ENCODE data around the gene RAN.
"Not testable (repeated sequence)": the region's sequence is repeated elsewhere in the genome, so short reads cannot be mapped to it uniquely, and the experiment has no call there.

RAN gene

DNA sequence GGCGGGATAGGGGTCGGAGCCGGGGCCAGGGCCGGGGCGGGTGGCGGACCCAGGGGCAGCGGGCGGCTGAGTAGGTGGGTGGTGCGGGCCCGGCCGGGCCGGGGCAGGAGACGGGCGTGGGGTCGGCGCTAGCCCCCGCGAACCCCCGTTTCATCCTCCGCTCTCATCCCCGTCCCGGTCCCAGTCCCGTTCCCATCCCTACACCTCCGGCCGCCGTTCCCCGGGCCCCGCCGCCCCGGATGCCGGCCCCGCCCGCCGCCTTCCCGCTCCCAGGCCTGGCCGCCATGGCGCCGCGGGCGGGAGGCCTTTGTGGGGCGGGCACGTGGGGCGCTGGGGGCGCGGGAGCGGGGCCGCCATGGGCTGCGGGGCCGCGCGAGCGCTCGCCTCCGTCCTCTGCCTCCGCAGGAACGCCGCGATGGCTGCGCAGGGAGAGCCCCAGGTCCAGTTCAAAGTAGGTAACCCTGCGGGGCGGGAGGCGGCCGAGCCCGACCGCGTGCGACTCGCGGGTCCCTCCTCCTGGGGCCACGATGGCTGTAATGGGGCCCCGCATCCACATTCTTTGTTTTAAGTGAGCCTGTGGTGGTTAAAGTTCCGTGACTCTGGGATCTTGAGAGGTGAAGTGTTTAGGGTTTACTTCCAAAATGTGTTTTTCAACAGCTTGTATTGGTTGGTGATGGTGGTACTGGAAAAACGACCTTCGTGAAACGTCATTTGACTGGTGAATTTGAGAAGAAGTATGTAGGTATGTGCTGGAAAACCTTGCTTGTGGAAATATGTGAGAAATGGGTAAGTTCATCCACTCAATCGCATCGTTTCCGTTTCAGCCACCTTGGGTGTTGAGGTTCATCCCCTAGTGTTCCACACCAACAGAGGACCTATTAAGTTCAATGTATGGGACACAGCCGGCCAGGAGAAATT, 572 bp downstream of the RAN start:
- Histone ChIP-seq H3K9me3 (ENCODE audit: control insufficient read depth, insufficient read depth, low read length) (no peaks in the 10 kb centered on the region), H3K4me3 (ENCODE audit: low read depth, low read length) (peak overlapping the region; percentile 75), H3K9ac (ENCODE audit: low read depth, low read length) (peak overlapping the region; percentile 96), H3K27me3 (ENCODE audit: control insufficient read depth, insufficient read depth, low read length) (no peaks in the 10 kb centered on the region), H3K36me3 (ENCODE audit: control insufficient read depth, insufficient read depth, low read length) (peaks cover 50% of the 10 kb centered on the region), H3K4me1 (ENCODE audit: control insufficient read depth, insufficient read depth, low read length) (peaks cover 26% of the 10 kb centered on the region), H3K27ac (ENCODE audit: low read depth, low read length) (peak overlapping the region; percentile 81)

DNA sequence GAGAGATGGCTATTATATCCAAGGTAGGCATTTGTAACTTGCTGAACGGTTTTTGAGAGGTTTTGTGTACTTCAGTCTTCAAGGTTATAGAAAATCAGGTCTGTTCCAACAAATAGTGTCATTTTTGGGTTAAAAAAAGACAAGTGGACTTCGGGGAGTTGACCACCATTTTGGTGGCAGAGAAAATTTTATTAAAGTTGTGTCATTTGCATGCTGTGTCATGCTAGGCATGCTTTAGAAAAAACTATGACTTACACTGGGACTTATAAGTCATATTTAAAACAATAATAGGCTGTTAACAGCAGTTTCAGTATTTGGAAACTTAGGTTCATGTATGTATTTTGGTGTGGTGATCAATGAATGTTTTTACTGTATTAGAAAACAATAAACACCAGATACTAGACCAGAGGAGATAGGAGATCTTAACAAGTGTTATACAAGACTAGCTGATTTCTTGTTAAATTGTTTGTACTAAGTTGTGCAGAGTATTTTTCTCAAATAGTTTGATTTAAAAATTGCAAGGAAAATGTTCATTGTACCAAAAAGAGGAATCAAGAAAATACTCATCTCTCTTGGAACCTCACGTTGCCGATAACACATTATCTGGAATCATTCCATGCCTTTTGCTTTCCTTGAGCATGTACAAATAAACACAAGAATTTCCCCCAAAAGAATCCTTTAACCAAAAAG, 1.4 kb downstream of the RAN start:
- no peaks in the 10 kb centered on the region for H3K27me3 ChIP-seq (ENCODE audit: control insufficient read depth, insufficient read depth, low read length)
- H3K4me1 ChIP-seq (ENCODE audit: control insufficient read depth, insufficient read depth, low read length) = peaks cover 26% of the 10 kb centered on the region
- H3K9ac ChIP-seq (ENCODE audit: low read depth, low read length) = peak overlapping the region; percentile 96
- peak overlapping the region; percentile 75 for H3K4me3 ChIP-seq (ENCODE audit: low read depth, low read length)
- peaks cover 54% of the 10 kb centered on the region for H3K36me3 ChIP-seq (ENCODE audit: control insufficient read depth, insufficient read depth, low read length)
- no peaks in the 10 kb centered on the region for H3K9me3 ChIP-seq (ENCODE audit: control insufficient read depth, insufficient read depth, low read length)
- peak overlapping the region; percentile 81 for H3K27ac ChIP-seq (ENCODE audit: low read depth, low read length)

- Histone ChIP-seq H3K27me3 (ENCODE audit: control insufficient read depth, insufficient read depth, low read length) (no peaks in the 10 kb centered on the region), H3K4me1 (ENCODE audit: control insufficient read depth, insufficient read depth, low read length) (peaks cover 26% of the 10 kb centered on the region), H3K9ac (ENCODE audit: low read depth, low read length) (no peak overlapping the region), H3K27ac (ENCODE audit: low read depth, low read length) (peak overlapping the region; percentile 81), H3K36me3 (ENCODE audit: control insufficient read depth, insufficient read depth, low read length) (peaks cover 54% of the 10 kb centered on the region), H3K9me3 (ENCODE audit: control insufficient read depth, insufficient read depth, low read length) (no peaks in the 10 kb centered on the region), H3K4me3 (ENCODE audit: low read depth, low read length) (peak overlapping the region; percentile 75)
These were observed 2.0 kb downstream of the RAN start for GRCh38 chr12:130873825-130874224.

DNA sequence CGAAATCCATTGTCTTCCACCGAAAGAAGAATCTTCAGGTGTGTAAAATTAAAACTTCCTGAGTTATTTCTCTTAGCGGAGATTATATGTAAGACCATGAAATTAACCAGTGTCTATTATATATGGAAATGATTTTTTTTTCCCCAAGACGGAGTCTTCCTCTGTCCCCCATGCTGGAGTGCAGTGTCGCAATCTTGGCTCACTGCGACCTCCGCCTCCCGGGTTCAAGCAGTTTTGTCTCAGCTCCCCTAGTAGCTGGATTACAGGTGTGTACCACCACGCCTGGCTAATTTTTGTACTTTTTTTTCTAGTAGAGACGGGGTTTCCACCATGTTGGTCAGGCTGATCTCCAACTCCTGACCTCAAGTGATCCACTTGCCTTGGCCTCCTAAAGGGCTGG, 2.8 kb downstream of the RAN start:
- H3K27me3 ChIP-seq (ENCODE audit: control insufficient read depth, insufficient read depth, low read length) = no peaks in the 10 kb centered on the region
- no peaks in the 10 kb centered on the region for H3K9me3 ChIP-seq (ENCODE audit: control insufficient read depth, insufficient read depth, low read length)
- H3K27ac ChIP-seq (ENCODE audit: low read depth, low read length) = no peak overlapping the region
- no peak overlapping the region for H3K4me3 ChIP-seq (ENCODE audit: low read depth, low read length)
- no peak overlapping the region for H3K9ac ChIP-seq (ENCODE audit: low read depth, low read length)
- H3K4me1 ChIP-seq (ENCODE audit: control insufficient read depth, insufficient read depth, low read length) = peaks cover 26% of the 10 kb centered on the region
- H3K36me3 ChIP-seq (ENCODE audit: control insufficient read depth, insufficient read depth, low read length) = peaks cover 54% of the 10 kb centered on the region

DNA sequence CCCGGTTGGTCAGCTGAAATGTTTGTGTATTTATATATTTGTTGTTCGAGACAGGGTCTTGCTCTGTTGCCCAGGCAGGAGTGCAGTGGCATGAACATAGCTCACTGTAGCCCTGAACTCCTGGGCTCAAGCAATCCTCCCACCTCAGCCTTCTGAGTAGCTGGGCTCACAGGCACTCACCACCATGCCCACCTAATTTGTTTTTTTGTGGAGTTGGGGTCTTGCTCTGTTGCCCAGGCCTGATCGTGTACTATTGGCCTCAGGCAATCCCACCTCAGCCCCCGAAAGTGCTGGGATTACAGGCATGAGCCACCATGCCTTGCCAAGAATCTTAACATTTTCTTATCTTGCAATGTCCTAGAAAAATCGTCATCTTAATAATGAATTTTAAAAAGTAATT, 3.3 kb downstream of the RAN start:
- Histone ChIP-seq H3K4me3 (ENCODE audit: low read depth, low read length) (no peak overlapping the region), H3K36me3 (ENCODE audit: control insufficient read depth, insufficient read depth, low read length) (peaks cover 54% of the 10 kb centered on the region), H3K9ac (ENCODE audit: low read depth, low read length) (no peak overlapping the region), H3K9me3 (ENCODE audit: control insufficient read depth, insufficient read depth, low read length) (no peaks in the 10 kb centered on the region), H3K27me3 (ENCODE audit: control insufficient read depth, insufficient read depth, low read length) (no peaks in the 10 kb centered on the region), H3K27ac (ENCODE audit: low read depth, low read length) (no peak overlapping the region), H3K4me1 (ENCODE audit: control insufficient read depth, insufficient read depth, low read length) (peaks cover 25% of the 10 kb centered on the region)

DNA sequence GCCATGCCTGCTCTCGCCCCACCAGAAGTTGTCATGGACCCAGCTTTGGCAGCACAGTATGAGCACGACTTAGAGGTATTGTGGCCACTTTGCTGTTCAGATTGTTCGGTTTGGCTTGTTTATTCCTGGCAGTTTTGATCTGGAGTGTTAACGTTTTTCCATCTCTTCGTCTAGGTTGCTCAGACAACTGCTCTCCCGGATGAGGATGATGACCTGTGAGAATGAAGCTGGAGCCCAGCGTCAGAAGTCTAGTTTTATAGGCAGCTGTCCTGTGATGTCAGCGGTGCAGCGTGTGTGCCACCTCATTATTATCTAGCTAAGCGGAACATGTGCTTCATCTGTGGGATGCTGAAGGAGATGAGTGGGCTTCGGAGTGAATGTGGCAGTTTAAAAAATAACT, 3.8 kb downstream of the RAN start:
- H3K4me1 ChIP-seq (ENCODE audit: control insufficient read depth, insufficient read depth, low read length) = peaks cover 20% of the 10 kb centered on the region
- not testable (repeated sequence) for H3K9ac ChIP-seq (ENCODE audit: low read depth, low read length); H3K27me3 ChIP-seq (ENCODE audit: control insufficient read depth, insufficient read depth, low read length)

DNA sequence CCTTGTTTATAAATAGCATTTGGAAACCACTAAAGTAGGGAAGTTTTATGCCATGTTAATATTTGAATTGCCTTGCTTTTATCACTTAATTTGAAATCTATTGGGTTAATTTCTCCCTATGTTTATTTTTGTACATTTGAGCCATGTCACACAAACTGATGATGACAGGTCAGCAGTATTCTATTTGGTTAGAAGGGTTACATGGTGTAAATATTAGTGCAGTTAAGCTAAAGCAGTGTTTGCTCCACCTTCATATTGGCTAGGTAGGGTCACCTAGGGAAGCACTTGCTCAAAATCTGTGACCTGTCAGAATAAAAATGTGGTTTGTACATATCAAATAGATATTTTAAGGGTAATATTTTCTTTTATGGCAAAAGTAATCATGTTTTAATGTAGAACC, 4.4 kb downstream of the RAN start:
- Histone ChIP-seq H3K27ac (ENCODE audit: low read depth, low read length) (no peak overlapping the region), H3K4me3 (ENCODE audit: low read depth, low read length) (no peak overlapping the region), H3K27me3 (ENCODE audit: control insufficient read depth, insufficient read depth, low read length) (no peaks in the 10 kb centered on the region), H3K9me3 (ENCODE audit: control insufficient read depth, insufficient read depth, low read length) (no peaks in the 10 kb centered on the region), H3K4me1 (ENCODE audit: control insufficient read depth, insufficient read depth, low read length) (peaks cover 14% of the 10 kb centered on the region), H3K9ac (ENCODE audit: low read depth, low read length) (no peak overlapping the region), H3K36me3 (ENCODE audit: control insufficient read depth, insufficient read depth, low read length) (peaks cover 54% of the 10 kb centered on the region)

More for the DNA sequence above, 3.8 kb downstream of the RAN start:
- not testable (repeated sequence) for H3K27ac ChIP-seq (ENCODE audit: low read depth, low read length); H3K4me3 ChIP-seq (ENCODE audit: low read depth, low read length); H3K9me3 ChIP-seq (ENCODE audit: control insufficient read depth, insufficient read depth, low read length)
- peaks cover 54% of the 10 kb centered on the region for H3K36me3 ChIP-seq (ENCODE audit: control insufficient read depth, insufficient read depth, low read length)

- no peaks in the 10 kb centered on the region for H3K9me3 ChIP-seq (ENCODE audit: control insufficient read depth, insufficient read depth, low read length)
- H3K9ac ChIP-seq (ENCODE audit: low read depth, low read length) = no peak overlapping the region
- peaks cover 13% of the 10 kb centered on the region for H3K4me1 ChIP-seq (ENCODE audit: control insufficient read depth, insufficient read depth, low read length)
- H3K27ac ChIP-seq (ENCODE audit: low read depth, low read length) = peak overlapping the region; percentile 21
- H3K4me3 ChIP-seq (ENCODE audit: low read depth, low read length) = no peak overlapping the region
- H3K27me3 ChIP-seq (ENCODE audit: control insufficient read depth, insufficient read depth, low read length) = no peaks in the 10 kb centered on the region
- H3K36me3 ChIP-seq (ENCODE audit: control insufficient read depth, insufficient read depth, low read length) = peaks cover 54% of the 10 kb centered on the region
These were observed 4.9 kb downstream of the RAN start for GRCh38 chr12:130876758-130877157.

- H3K4me1 ChIP-seq (ENCODE audit: control insufficient read depth, insufficient read depth, low read length) = peaks cover 13% of the 10 kb centered on the region
- peaks cover 54% of the 10 kb centered on the region for H3K36me3 ChIP-seq (ENCODE audit: control insufficient read depth, insufficient read depth, low read length)
- no peaks in the 10 kb centered on the region for H3K27me3 ChIP-seq (ENCODE audit: control insufficient read depth, insufficient read depth, low read length)
- H3K9me3 ChIP-seq (ENCODE audit: control insufficient read depth, insufficient read depth, low read length) = no peaks in the 10 kb centered on the region
- H3K9ac ChIP-seq (ENCODE audit: low read depth, low read length) = no peak overlapping the region
- H3K27ac ChIP-seq (ENCODE audit: low read depth, low read length) = peak overlapping the region; percentile 21
- H3K4me3 ChIP-seq (ENCODE audit: low read depth, low read length) = no peak overlapping the region
These were observed 5.5 kb downstream of the RAN start for GRCh38 chr12:130877333-130877732.

- H3K4me3 ChIP-seq (ENCODE audit: low read depth, low read length) = no peak overlapping the region
- no peaks in the 10 kb centered on the region for H3K9me3 ChIP-seq (ENCODE audit: control insufficient read depth, insufficient read depth, low read length)
- no peak overlapping the region for H3K9ac ChIP-seq (ENCODE audit: low read depth, low read length)
- H3K4me1 ChIP-seq (ENCODE audit: control insufficient read depth, insufficient read depth, low read length) = peaks cover 8% of the 10 kb centered on the region
- H3K27me3 ChIP-seq (ENCODE audit: control insufficient read depth, insufficient read depth, low read length) = no peaks in the 10 kb centered on the region
- peak overlapping the region; percentile 3 for H3K27ac ChIP-seq (ENCODE audit: low read depth, low read length)
- H3K36me3 ChIP-seq (ENCODE audit: control insufficient read depth, insufficient read depth, low read length) = peaks cover 44% of the 10 kb centered on the region
These were observed 6.6 kb downstream of the RAN start for GRCh38 chr12:130878193-130879185.

All from HUES48 (cell line).